Fibroblast of villous mesenchyme (primary cell): Measurements from ENCODE around the gene FRAS1. TPM values are rescaled to one million over a fixed set of nuclear protein-coding genes. Genes with fewer than 3 reads are reported as not detected.
"Not testable (repeated sequence)": the region's sequence is repeated elsewhere in the genome, so short reads cannot be mapped to it uniquely, and the experiment has no call there.

ENCODE experiments used
- DNase-seq: peaks from one replicate; pipeline ENCODE4 v3.0.0-alpha.2; 2010; ENCODE audit warnings: low read depth
- H3K4me3 ChIP-seq: 2 replicates; pipeline ENCODE4 v1.5.1; 2011; ENCODE audit warnings: low read depth, mild to moderate bottlenecking, low read length
- CTCF ChIP-seq: IDR thresholded peaks from 2 replicates; pipeline ENCODE4 v1.5.1; 2012; ENCODE audit warnings: low read depth, mild to moderate bottlenecking, low read length; ENCODE audit not compliant: insufficient read depth
- total RNA-seq: library from RNA; depleted of rRNA; stranded (reverse); fragments of >200 nt; gene quantifications from 2 replicates; pipeline ENCODE4 v1.2.3, GENCODE V29; 2012

FRAS1 gene
- total RNA-seq, 1 donor: 1.3 TPM

DNA sequence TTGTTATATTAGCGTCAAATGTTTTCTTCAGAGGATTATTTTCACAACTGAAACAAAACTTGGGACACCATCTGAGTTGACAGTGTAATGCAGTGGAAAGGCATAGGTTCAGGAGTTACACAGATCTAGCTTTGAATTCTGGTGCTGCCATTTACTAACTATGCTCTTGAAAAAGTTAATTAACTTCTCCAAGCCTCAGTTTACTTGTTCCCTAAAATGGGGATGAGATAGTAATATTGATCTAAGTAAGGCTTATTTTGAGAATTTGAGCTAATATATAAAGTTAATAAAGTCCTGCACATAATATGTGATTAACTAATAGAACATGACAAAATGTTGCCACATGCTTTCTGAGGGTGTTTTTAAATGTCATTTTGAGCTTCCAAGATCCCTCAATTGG lies 112.6 kb downstream of the FRAS1 start:
- no peak overlapping the region for H3K4me3 ChIP-seq
- no peak for DNase-seq
- no peak for TF ChIP-seq CTCF

GRCh38 chr4:78171482-78171881 lies 114.4 kb downstream of the FRAS1 start:
- no peak for DNase-seq
- no peak overlapping the region for H3K4me3 ChIP-seq
- TF ChIP-seq CTCF: no peak

- DNase-seq: no peak
- H3K4me3 ChIP-seq: no peak overlapping the region
- TF ChIP-seq CTCF: no peak
These were observed 117.8 kb downstream of the FRAS1 start for GRCh38 chr4:78174891-78175290.

DNA sequence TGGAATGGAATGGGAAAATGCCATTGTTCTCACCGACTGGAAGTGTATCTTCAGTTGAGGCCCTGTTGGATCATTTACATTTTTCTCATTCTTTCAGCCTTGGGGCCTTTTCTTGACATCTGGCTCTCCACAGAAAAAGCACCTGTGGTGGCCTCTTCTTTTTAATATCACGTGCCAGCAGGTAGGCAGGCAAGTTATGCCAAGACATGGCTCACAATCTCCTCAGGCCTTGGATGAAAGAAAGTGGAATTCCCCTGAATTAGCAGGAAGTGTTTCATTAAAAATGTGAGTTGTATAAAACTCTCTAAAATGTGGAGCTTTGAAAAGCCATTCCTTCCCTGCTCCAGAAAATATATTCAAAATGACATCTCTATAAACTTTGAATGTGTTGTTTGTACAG lies 122.1 kb downstream of the FRAS1 start:
- DNase-seq: no peak
- no peak for TF ChIP-seq CTCF
- H3K4me3 ChIP-seq: no peak overlapping the region

DNA sequence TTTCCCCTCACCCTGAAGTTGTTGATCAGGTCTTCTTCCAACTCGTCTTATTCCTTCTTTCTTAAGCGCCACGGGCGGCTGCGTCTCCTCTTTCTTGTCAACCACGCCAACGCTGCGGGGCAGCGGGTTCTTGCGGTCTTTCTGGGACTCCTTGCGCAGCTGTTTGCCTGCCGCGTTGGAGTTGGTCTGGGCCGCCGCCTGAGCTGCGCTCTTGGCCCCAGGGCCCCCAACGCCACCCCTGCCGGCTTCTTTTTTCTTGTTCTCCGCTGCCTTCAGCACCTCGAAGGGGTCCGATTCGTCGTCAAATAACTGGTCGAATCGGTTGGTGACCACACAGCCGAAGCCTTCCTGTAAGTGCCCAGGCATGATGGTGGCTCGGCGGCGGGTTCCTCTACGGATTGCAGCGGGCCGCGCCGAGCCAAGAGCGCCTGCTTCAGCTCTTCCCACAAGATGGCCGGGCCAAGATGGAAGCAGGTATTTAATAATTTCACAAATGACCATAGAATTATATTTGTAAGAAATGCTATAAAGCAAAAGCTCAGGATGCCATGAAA lies 124.6 kb downstream of the FRAS1 start:
- not testable (repeated sequence) for DNase-seq, H3K4me3 ChIP-seq

DNA sequence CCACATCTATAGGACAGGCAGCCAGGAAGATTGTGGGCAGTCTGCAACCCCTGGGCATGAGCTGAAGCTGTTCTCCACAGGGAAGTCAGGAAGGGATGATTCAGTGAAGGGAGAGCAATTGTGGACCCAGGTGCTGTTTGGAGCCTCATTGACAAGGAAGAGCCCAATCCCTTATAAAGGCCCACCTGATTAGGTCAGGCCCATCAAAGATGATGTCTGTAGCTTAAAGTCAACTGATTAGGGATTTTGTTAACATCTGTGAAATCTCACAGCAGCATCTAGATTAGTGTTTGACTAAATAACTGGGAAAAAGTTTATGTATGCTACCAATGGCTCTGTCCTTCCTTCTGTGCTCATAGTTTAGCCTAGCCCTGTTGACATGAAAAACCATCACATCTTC lies 127.5 kb downstream of the FRAS1 start:
- DNase-seq: no peak
- no peak overlapping the region for H3K4me3 ChIP-seq
- TF ChIP-seq CTCF: no peak

GRCh38 chr4:78185117-78185516 lies 128.0 kb downstream of the FRAS1 start:
- H3K4me3 ChIP-seq: no peak overlapping the region
- no peak for TF ChIP-seq CTCF
- no peak for DNase-seq
